ENCODE results near the gene ZBTB39.
"Not testable (repeated sequence)": the region's sequence is repeated elsewhere in the genome, so short reads cannot be mapped to it uniquely, and the experiment has no call there.

The ZBTB39 gene, protein sequence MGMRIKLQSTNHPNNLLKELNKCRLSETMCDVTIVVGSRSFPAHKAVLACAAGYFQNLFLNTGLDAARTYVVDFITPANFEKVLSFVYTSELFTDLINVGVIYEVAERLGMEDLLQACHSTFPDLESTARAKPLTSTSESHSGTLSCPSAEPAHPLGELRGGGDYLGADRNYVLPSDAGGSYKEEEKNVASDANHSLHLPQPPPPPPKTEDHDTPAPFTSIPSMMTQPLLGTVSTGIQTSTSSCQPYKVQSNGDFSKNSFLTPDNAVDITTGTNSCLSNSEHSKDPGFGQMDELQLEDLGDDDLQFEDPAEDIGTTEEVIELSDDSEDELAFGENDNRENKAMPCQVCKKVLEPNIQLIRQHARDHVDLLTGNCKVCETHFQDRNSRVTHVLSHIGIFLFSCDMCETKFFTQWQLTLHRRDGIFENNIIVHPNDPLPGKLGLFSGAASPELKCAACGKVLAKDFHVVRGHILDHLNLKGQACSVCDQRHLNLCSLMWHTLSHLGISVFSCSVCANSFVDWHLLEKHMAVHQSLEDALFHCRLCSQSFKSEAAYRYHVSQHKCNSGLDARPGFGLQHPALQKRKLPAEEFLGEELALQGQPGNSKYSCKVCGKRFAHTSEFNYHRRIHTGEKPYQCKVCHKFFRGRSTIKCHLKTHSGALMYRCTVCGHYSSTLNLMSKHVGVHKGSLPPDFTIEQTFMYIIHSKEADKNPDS

DNA sequence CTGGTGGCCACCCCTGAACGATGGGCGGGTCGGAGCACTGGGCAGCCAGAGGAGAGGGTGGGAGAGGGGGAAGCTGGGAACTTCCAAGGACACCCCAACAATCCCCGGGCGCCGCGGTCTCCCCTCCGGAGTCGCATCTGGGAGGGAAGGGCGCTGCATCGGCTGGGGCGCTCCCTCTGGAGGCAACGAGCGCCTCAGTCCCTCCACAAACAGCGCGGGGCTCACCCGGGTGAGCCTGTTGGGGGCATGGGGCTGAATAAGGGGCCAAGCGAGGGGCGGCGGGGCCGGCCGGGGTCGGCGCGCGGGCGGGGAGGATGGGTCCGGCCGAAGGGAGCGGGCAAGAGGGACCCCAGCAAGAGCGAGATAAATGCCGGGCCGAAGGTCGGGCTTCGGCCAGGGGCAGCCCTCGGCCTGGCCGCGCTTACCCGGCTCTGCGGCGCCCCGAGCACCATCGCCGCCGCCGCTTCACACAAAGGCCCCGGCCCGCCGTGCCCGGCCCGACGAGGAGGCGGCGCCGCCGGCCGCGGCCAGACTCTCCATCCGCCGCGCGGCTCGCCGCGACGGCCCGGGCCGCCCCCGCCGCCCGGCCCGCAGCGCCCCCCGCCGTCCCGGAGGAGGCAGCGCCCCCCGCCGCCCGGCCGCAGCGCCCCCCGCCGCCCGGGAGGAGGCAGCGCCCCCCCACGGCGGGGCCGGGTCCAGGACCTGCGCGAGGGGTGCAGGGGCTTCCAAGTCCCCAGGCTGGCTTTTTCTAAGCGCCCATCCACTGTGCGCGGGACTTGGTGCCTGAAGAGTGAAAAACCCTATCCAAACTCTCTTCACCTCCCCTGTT, at the start of gene ZBTB39:
Gene ZBTB39, minus strand, starts transcription at position 567 of the 829 bp plus-strand sequence. CDS start 1,629 bp downstream, outside the sequence.
- H2AFZ ChIP-seq (ENCODE audit: low read depth, low read length): peak within 1 kb of the TSS; percentile 80
- peak within 1 kb of the TSS; percentile 97 for H3K4me3 ChIP-seq (ENCODE audit: low read length)
- H3K36me3 ChIP-seq (ENCODE audit: insufficient read depth, low read length): peaks cover 36% of the 10 kb centered on the region
- H3K4me1 ChIP-seq (ENCODE audit: insufficient read depth, low read length): peaks cover 18% of the 10 kb centered on the region
- no peaks in the 10 kb centered on the region for H3K9me3 ChIP-seq (ENCODE audit: low read length)
- no peaks in the 10 kb centered on the region for H3K27me3 ChIP-seq (ENCODE audit: insufficient read depth, low read length)

DNA sequence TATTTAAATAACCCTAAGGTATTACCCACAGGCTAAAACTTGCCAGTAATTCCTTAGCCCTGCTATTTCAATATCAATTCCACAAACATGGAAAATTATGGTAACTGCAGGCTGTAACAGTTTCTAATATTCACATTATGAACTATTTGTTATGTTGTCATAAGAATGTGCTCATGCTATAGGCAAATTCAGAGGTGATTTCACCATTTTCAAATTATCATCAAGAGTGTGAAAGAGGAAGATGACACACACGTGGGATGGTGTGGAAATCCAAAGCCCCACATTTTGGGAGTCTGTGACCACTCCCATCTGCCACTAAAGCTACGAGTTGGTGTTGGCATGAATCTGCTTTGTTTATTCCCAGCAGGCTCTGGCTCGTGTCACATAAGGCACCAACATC, 49.5 kb upstream of the ZBTB39 start:
- Histone ChIP-seq H3K4me3 (ENCODE audit: low read length) (no peak overlapping the region), H3K27me3 (ENCODE audit: insufficient read depth, low read length) (no peaks in the 10 kb centered on the region), H3K9me3 (ENCODE audit: low read length) (no peaks in the 10 kb centered on the region), H3K4me1 (ENCODE audit: insufficient read depth, low read length) (peaks cover 10% of the 10 kb centered on the region), H2AFZ (ENCODE audit: low read depth, low read length) (no peak overlapping the region), H3K36me3 (ENCODE audit: insufficient read depth, low read length) (peaks cover 51% of the 10 kb centered on the region)

DNA sequence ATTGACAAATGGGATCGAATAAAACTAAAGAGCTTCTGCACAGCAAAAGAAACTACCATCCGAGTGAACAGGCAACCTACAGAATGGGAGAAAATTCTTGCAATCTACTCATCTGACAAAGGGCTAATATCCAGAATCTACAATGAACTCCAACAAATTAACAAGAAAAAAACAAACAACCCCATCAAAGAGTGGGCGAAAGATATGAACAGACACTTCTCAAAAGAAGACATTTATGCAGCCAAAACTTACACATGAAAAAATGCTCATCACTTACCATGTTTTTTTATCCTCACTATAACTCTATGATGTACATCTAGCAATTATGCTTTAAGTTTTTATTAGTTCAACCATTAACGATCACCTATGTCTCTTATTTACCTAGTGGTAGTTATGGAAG, 47.6 kb upstream of the ZBTB39 start:
- peaks cover 32% of the 10 kb centered on the region for H3K36me3 ChIP-seq (ENCODE audit: insufficient read depth, low read length)
- not testable (repeated sequence) for H2AFZ ChIP-seq (ENCODE audit: low read depth, low read length)

DNA sequence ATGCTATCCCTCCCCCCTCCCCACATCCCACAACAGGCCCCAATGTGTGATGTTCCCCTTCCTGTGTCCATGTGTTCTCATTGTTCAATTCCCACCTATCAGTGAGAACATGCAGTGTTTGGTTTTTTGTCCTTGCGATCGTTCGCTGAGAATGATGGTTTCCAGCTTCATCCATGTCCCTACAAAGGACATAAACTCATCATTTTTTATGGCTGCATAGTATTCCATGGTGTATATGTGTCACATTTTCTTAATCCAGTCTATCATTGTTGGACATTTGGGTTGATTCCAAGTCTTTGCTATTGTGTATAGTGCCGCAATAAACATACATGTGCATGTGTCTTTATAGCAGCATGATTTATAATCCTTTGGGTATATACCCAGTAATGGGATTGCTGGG, 46.8 kb upstream of the ZBTB39 start:
- H3K36me3 ChIP-seq (ENCODE audit: insufficient read depth, low read length): peaks cover 24% of the 10 kb centered on the region
- H3K27me3 ChIP-seq (ENCODE audit: insufficient read depth, low read length); H3K4me1 ChIP-seq (ENCODE audit: insufficient read depth, low read length); H2AFZ ChIP-seq (ENCODE audit: low read depth, low read length); H3K9me3 ChIP-seq (ENCODE audit: low read length); H3K4me3 ChIP-seq (ENCODE audit: low read length): not testable (repeated sequence)

More for the DNA sequence above, 47.6 kb upstream of the ZBTB39 start:
- H3K27me3 ChIP-seq (ENCODE audit: insufficient read depth, low read length); H3K9me3 ChIP-seq (ENCODE audit: low read length); H3K4me3 ChIP-seq (ENCODE audit: low read length); H3K4me1 ChIP-seq (ENCODE audit: insufficient read depth, low read length): not testable (repeated sequence)

DNA sequence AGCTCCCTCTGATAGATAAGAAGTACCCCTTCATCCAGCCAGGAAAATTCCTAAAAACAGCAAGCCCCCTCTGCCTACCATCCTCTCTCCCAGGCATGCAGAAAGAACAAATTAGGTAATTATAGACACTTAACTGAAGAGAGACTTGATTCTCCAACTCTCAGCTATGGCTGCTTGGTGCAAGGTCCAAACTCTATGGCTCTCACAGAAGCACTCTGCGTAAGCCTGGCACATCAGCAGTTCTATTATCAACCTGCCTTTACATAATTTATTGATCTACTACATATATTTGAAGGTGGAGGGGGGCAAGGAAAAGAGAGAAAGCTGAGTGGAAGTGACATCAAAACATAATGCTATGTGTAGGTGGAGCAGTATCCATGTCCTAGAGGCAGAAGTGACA, 44.7 kb upstream of the ZBTB39 start:
- Histone ChIP-seq H3K36me3 (ENCODE audit: insufficient read depth, low read length) (peaks cover 6% of the 10 kb centered on the region), H3K4me3 (ENCODE audit: low read length) (no peak overlapping the region), H3K27me3 (ENCODE audit: insufficient read depth, low read length) (no peaks in the 10 kb centered on the region), H3K9me3 (ENCODE audit: low read length) (no peaks in the 10 kb centered on the region), H2AFZ (ENCODE audit: low read depth, low read length) (no peak overlapping the region), H3K4me1 (ENCODE audit: insufficient read depth, low read length) (no peaks in the 10 kb centered on the region)

DNA sequence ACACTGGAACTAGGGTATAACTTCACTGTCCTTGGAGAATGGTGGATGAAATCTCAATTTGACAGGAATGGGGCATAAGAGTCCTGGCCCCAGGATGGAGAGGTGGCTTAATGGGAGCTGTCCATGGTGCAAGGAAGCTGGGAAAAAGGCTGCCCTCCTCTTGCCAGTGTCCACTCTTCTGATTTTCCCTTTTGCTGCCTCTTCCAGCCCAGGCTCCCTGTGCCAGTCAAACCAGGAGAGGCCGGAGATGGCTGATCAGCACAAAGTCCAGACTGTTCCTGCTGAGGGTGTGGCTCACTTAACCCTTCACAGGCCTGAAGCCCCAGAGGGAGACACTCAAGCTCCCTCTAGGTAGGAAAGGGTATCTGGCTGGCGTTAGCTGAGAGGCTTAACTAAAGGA, 43.5 kb upstream of the ZBTB39 start, which contains the start of gene MYO1A:
Gene MYO1A, minus strand, starts transcription at position 240 of the 400 bp plus-strand sequence. CDS start 1,806 bp downstream, outside the sequence.
- Histone ChIP-seq H3K27me3 (ENCODE audit: insufficient read depth, low read length) (no peaks in the 10 kb centered on the region), H3K9me3 (ENCODE audit: low read length) (no peaks in the 10 kb centered on the region), H3K4me1 (ENCODE audit: insufficient read depth, low read length) (no peaks in the 10 kb centered on the region), H3K36me3 (ENCODE audit: insufficient read depth, low read length) (no peaks in the 10 kb centered on the region), H2AFZ (ENCODE audit: low read depth, low read length) (no peak within 1 kb of the TSS), H3K4me3 (ENCODE audit: low read length) (no peak within 1 kb of the TSS)

DNA sequence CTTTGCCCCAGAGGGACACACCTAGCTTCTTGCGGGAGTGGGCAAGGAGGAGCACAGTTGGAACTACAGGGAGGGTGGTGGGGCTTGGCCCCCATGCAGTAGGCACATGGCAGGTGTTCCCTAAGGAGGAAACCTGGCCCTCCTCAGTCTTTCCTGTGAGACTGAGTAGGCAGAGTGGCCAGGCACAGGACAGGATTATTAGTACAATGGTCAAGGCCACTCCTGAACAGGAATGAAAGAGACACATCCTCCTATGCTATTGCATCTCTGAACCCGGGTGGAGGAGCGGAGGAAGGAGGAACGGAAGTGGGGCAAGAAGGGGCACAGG, 42.7 kb upstream of the ZBTB39 start:
- H3K27me3 ChIP-seq (ENCODE audit: insufficient read depth, low read length): no peaks in the 10 kb centered on the region
- no peaks in the 10 kb centered on the region for H3K36me3 ChIP-seq (ENCODE audit: insufficient read depth, low read length)
- no peaks in the 10 kb centered on the region for H3K9me3 ChIP-seq (ENCODE audit: low read length)
- H3K4me3 ChIP-seq (ENCODE audit: low read length): no peak overlapping the region
- no peak overlapping the region for H2AFZ ChIP-seq (ENCODE audit: low read depth, low read length)
- no peaks in the 10 kb centered on the region for H3K4me1 ChIP-seq (ENCODE audit: insufficient read depth, low read length)

DNA sequence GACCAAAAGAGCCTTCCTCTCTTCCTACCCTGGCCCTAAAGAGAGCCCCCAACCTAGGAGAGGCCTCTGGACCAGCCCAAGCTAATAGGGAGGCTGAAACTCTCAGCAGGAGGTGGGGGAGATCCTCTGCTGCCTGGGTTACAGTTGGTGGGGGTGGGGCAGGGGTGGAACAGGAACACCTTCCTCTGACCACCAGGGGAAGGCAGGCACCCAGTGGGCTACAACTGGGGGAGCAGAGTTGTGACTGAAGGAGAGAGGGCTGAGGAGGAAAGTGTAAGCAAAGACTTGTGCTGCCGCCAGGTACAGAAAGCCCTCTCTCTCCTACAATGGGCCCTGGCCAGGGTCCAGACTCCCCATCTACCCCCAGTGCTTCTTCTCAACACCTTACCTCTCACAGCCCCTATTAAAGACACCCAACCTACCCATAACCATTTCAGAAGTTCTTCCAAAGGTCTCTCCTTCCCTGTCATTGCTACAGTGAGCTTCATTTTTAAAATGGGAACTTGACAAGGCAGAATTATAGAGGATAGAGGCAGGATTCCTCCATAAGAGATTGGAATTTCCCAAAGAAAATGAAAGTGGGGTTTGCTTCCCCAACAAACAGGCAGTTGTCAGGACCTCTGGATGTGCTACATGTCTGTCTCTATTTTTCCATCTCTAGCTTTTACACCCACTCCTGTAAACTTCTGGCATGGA, 42.2 kb upstream of the ZBTB39 start:
- H3K36me3 ChIP-seq (ENCODE audit: insufficient read depth, low read length): no peaks in the 10 kb centered on the region
- H2AFZ ChIP-seq (ENCODE audit: low read depth, low read length): no peak overlapping the region
- no peaks in the 10 kb centered on the region for H3K9me3 ChIP-seq (ENCODE audit: low read length)
- H3K4me3 ChIP-seq (ENCODE audit: low read length): no peak overlapping the region
- H3K27me3 ChIP-seq (ENCODE audit: insufficient read depth, low read length): no peaks in the 10 kb centered on the region
- H3K4me1 ChIP-seq (ENCODE audit: insufficient read depth, low read length): no peaks in the 10 kb centered on the region

DNA sequence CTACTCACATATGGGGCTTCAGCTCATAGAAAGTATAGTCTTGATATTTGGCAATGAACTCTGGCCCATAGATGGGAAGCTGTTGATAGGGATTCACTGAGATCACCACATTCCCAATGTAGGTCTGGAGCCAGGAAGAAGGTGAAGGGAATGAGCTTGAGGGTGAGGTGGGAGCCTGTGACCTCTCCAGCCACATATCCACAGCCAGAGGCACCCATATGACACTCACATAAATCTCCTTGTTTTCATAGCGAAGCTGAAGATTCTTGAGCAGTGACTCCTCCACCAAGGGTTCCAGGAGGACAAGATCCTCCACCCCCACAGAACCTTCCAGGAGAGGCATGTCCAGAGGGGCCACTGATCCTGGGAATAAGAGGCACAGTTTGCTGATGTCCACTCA, 41.6 kb upstream of the ZBTB39 start:
- H3K27me3 ChIP-seq (ENCODE audit: insufficient read depth, low read length): no peaks in the 10 kb centered on the region
- no peak overlapping the region for H3K4me3 ChIP-seq (ENCODE audit: low read length)
- H3K4me1 ChIP-seq (ENCODE audit: insufficient read depth, low read length): no peaks in the 10 kb centered on the region
- H3K36me3 ChIP-seq (ENCODE audit: insufficient read depth, low read length): no peaks in the 10 kb centered on the region
- H2AFZ ChIP-seq (ENCODE audit: low read depth, low read length): no peak overlapping the region
- H3K9me3 ChIP-seq (ENCODE audit: low read length): no peaks in the 10 kb centered on the region

DNA sequence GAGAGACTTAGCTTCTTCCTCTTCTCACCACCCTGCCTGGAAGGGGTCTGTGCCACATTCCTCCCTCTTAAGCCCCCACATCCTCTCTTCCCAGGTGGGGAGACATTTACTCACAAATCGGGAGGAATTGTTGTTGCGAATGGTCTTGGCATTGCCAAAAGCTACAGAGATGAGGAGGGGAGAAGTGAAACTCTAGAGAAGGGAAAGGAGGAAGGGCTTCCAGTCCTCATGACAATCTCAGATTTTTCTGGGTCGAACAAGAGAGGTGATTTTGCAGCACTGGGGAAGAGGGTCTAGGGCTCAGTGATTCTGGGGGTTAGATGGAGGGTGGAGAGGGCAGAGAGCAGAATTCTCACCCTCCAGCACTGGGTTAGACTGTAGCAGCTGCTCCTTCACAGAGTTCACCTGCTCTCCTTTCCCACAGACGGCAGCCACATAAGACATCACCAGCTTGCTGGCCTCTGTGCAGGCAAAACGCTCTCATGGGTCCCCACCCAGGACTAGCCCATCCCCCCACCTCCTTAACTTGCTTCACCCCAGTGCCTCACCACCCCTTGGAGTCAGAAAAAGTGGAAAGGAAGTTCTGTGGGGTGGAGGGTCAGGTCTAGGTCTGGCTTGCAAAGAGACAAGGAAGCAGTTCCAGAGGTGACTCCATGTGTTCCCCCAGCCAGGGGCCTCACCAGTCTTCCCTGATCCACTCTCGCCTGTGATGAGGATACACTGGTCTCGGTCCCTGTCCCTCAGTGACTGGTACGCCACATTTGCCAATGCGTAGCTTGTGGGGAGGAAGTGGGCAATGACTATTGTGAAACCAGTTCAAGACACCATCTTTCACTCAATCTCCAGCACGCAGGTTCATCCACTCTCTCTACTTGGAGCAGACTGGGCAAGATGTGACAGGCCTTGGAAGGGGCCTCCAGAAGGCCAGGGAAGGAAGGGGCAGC, 40.9 kb upstream of the ZBTB39 start:
- Histone ChIP-seq H3K27me3 (ENCODE audit: insufficient read depth, low read length) (no peaks in the 10 kb centered on the region), H3K36me3 (ENCODE audit: insufficient read depth, low read length) (no peaks in the 10 kb centered on the region), H2AFZ (ENCODE audit: low read depth, low read length) (no peak overlapping the region), H3K4me1 (ENCODE audit: insufficient read depth, low read length) (no peaks in the 10 kb centered on the region), H3K4me3 (ENCODE audit: low read length) (no peak overlapping the region), H3K9me3 (ENCODE audit: low read length) (no peaks in the 10 kb centered on the region)

DNA sequence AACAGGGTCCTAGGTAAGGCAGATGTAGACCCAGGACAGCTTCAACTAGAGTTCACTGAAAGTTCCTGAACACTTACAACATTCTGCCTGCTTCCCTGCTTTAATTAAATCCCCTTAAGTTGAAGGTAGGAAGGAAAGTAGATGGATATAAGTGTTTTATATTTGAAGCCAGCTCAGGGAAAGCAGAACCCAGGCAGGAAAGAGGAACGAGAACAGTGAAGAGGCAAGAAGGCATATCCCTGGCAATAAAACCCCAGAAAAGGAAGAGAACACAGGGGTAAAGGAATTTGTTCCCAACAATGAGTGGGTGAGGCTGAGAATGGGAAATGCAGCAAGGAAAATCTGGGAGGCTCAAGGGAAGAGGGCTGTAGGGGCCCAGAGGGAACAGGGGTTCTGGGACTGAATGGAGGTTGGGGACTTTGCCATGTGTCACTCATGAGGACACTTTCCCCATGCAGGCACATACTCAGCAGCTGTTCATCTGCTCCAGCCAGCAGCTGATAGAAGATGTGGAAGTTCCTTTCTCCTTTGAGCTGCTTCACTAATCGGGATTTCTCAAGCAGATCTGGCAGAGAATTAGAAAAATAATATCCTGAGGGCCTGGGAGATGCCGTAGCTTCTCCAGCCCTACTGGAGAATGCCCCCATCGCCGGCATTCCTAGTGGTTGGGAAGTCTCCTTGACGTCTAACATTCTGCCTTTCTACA, 39.9 kb upstream of the ZBTB39 start:
- no peaks in the 10 kb centered on the region for H3K27me3 ChIP-seq (ENCODE audit: insufficient read depth, low read length)

More for the DNA sequence above, 39.9 kb upstream of the ZBTB39 start:
- Histone ChIP-seq H3K36me3 (ENCODE audit: insufficient read depth, low read length) (no peaks in the 10 kb centered on the region), H2AFZ (ENCODE audit: low read depth, low read length) (no peak overlapping the region), H3K4me1 (ENCODE audit: insufficient read depth, low read length) (no peaks in the 10 kb centered on the region), H3K9me3 (ENCODE audit: low read length) (no peaks in the 10 kb centered on the region), H3K4me3 (ENCODE audit: low read length) (no peak overlapping the region)
